HG03060 (cell line): ENCODE results near the gene ZNF236.
"Not testable (repeated sequence)": the region's sequence is repeated elsewhere in the genome, so short reads cannot be mapped to it uniquely, and the experiment has no call there.

Experiments
- ATAC-seq: cut with Tn5 transposase; IDR thresholded peaks from one replicate; pipeline ENCODE4 v1.9.1; 2021; ENCODE audit warnings: low read depth, moderate number of reproducible peaks; ENCODE audit not compliant: unreplicated experiment

The ZNF236 gene

DNA sequence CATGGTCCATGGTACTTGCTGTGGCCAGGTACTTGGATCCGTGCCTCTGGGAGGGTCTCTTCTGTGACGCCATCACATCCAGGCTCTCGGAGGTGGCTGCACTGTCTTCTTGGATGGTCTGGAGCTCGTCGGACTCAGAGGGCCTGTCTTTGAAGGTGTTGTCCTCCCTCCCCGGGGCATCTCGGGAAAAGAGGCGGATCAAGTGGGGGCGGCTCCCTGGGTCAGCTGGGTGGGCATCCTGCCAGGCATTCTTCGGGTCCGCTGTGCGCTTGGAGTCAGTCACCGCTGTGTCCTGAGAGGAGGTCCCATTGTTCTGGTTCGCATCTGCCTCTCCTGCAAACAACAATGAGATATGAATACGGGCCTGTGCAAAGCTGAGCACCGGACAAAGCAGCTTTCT lies 194.6 kb downstream of the ZNF236 start:
- ATAC-seq = no peak

DNA sequence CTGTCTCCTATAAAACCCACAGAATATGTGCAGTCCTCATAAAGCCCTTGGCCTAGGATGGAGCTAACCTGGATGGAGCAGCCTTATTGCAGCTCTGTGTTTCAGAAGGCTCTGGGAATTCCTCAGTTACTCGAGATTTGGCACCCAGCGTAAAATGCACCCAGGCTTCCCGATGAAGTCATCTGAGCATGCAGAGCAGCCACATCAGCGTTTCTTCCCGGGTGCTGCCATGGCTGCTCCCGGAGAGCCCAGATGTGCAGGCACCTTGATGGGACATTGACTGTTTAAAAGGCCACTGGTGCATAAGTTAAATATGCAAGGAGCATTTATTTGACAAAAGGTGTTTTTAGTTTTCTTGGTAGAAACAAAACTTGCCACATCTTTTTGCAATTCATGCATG lies 195.0 kb downstream of the ZNF236 start:
- no peak for ATAC-seq

DNA sequence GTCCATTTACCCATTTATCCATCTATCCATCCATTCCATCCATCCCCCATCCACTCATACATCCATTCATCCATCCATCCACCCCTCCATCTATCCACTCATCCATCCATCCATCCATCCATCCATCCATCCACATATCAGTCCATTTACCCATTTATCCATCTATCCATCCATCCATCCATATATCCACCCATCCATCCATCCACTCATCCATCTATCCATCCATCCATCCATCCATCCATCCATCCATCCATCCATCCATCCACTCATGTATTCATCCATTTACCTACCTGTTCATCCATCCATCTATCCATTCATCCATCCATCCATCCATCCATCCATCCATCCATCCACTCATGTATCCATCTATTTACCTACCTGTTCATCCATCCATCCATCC lies 196.3 kb downstream of the ZNF236 start:
- not testable (repeated sequence) for ATAC-seq

DNA sequence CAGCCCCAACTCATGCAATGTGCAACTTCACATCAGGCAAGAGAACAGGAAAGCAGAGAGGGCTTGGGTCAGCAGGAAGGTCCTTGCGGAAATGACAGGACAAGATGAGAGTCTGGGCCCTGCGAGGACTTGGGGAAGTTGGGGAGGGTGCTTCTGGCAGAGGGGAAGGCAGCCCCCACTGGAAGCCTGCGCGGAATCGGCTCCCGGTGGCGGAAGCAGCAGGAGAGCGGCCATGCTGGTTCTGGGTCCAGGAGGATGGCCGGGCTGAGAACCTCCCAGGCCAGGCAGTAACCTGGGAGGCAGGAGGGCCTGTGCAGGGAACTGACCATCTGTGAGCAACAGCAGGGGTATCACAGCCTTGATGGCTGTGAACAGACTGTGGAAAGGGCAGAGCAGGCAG lies 197.3 kb downstream of the ZNF236 start:
- no peak for ATAC-seq
